Measurements from ENCODE around the gene CST6.

CST6 gene

GRCh38 chr11:66048547-66049323, 36.9 kb downstream of the CST6 start, which contains the start of gene GAL3ST3:
Gene GAL3ST3 (minus strand): TSS chr11:66049161. CDS start chr11:66045415, 3,746 bp downstream.
- no peak for DNase-seq

GRCh38 chr11:66050581-66051231, 38.9 kb downstream of the CST6 start:
- no peak for DNase-seq

- no peak for DNase-seq
Measured at GRCh38 chr11:66051371-66051765, 39.6 kb downstream of the CST6 start.

GRCh38 chr11:66051766-66052663, 40.2 kb downstream of the CST6 start, which contains the start of gene SF3B2:
Gene SF3B2 (plus strand): TSS chr11:66052364. CDS start chr11:66052385, 21 bp downstream.
- peak; percentile 99 for DNase-seq

- DNase-seq, result no peak
Measured at GRCh38 chr11:66052664-66052982, 40.8 kb downstream of the CST6 start.

GRCh38 chr11:66055021-66055420, 43.2 kb downstream of the CST6 start:
- DNase-seq, result no peak

- DNase-seq, result no peak
Measured at GRCh38 chr11:66056501-66056900, 44.7 kb downstream of the CST6 start.

- DNase-seq, result no peak
Measured at GRCh38 chr11:66059966-66060680, 48.3 kb downstream of the CST6 start.

- DNase-seq, result no peak
Measured at GRCh38 chr11:66061268-66061667, 49.5 kb downstream of the CST6 start.

GRCh38 chr11:66062408-66062807, 50.6 kb downstream of the CST6 start:
- no peak for DNase-seq

All from activated CD4-positive, alpha-beta T cell treated with anti-CD3 and anti-CD28 coated beads, Interleukin-2, Interleukin-6, amounts not matched to agents 100 ng/mL and 50 ng/mL, durations not matched to agents 16 hours and 8 hours (primary cell).